ENCODE results near the gene TCP11L2. TPM values are rescaled to one million over a fixed set of nuclear protein-coding genes. Genes with fewer than 3 reads are reported as not detected.
"Not testable (repeated sequence)": the region's sequence is repeated elsewhere in the genome, so short reads cannot be mapped to it uniquely, and the experiment has no call there.

Gene TCP11L2
- total RNA-seq, 1 donor from 2014 or later: 93.7 TPM

DNA sequence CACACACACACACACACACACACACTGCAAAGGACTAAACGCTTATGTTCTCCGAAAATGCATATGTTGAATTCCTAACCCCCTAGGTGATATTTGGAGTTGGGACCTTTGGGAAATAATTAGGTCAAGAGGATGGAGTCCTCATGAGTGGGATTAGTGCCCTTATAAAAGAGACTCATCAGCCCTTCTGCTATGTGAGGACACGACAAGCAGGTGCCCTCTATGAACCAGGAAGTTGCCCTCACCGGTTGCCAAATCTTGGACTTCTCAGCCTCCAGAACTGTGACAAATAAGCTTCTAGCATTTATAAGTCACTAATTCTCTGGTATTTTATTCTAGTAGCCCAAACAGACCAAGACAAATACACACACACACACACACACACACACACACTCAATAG, 20.7 kb upstream of the TCP11L2 start:
- intact Hi-C loops (cut with DNase I): loop anchor here (1.0 kb wide), 1 partner anchor 55 kb away; no protein-coding TSS in a partner anchor
- ATAC-seq (no peak), DNase-seq (ENCODE audit: missing footprints) (no peak)

DNA sequence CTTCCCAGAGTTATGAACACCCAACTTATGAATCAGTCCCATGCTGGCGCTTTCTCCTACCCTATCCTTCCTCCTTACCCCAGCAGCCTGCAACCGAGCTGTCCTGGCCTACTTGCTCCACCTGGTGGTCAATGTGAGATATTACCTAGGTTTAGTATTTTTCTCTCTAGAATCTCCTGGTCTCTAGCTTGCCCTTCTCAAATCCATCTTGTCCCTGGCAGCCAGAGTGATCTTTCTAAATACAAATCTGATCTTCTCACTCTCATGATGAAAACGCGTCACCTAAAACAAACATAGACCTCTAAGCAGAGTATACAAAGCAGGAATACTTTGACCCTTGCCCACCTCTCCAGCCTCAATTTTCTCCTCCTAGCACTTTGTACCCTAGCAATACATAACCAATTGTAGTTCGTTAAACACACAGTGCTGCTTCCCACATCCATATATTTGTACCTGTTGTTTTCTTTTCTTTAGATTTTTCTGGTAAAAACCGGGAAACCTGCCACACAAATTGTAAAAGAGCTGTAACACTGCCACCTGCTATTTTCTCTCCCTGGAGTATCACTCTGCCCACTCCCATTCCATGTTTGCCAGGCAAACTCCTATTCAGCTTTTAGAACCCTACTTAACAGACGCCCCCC, 20.0 kb upstream of the TCP11L2 start:
- ATAC-seq: peak; percentile 47

DNA sequence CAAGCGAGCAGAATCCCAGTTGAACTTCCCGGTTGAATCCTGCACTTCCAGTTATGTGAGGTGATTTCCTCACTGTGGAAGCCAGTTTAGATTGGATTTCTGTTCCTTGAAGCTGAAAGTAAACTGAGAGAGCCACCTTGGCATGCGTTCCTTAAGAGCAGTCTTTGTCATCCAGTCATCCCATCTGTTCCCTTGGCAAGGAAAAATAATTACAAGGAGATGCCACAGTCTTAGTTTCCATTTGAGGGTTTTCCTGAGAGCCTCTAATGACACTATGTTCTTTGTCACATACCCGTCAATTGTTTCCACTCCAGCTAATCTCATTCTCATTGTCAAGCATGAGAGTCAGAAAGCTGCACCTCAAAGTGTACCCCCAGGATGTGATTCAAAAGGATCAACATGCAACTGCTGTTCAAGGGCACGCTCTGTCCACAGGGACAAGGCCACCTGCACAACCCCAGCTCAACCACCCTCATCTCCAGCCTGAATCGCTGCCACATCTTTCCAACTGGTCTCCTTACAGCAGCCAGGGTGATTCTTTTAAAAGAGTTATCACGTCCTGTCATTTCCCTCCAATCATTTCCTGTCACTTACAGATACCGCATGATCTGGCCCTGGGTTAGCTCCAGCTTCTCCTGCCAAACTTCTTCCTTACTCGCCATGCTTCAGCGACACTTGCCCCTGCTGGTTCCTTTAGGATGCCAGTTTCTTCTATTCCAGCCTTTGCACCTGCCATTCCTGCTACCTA, 18.0 kb upstream of the TCP11L2 start:
- ATAC-seq (peak; percentile 72), DNase-seq (ENCODE audit: missing footprints) (no peak)
- intact Hi-C loops (cut with DNase I): no loop called here

More for the DNA sequence above, 20.0 kb upstream of the TCP11L2 start:
- peak; percentile 77 for DNase-seq (ENCODE audit: missing footprints)
- intact Hi-C loops (cut with DNase I): loop anchor here (1.0 kb wide), 1 partner anchor 55 kb away; no protein-coding TSS in a partner anchor

DNA sequence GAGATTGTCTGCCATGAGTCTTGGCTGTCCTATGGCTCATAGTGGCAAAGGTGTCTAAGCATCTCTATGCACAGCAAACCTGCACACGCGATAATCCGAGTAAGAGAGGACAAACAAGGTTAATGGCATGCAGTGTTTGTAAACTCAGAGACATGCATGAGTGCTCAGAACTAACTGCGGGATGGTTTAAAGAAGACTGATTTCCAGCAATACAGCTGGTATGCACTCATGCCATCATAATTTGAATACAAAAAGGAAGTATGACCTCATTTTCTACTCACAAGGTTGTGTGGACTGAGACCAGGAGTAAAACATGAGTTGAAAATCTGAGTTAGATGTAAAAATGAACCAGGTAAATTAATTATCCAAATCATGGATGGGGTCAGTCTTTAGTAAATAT, 16.6 kb upstream of the TCP11L2 start:
- no peak for ATAC-seq
- no peak for DNase-seq (ENCODE audit: missing footprints)
- intact Hi-C loops (cut with DNase I): no loop called here

DNA sequence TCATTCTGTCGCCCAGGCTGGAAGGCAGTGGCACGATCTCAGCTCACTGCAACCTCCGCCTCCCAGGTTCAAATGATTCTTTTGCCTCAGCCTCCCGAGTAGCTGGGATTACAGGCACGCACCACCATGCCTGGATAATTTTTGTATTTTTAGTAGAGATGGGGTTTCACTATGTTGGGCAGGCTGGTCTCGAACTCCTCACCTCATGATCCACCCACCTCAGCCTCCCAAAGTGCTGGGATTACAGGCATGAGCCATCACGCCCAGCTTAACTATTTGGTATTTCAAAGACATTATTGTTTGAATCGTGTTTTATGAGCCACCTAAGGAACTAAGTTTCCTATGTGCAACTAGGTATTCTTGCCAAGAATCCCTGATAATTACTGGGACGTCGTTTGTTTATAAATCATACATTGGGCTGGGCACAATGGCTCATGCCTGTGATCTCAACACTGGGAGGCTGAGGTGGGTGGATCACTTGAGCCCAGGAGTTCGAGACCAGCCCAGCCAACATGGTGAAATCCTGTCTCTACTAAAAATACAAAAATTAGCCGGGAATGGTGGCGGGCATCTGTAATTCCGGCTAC, 15.9 kb upstream of the TCP11L2 start:
- intact Hi-C loops (cut with DNase I); ATAC-seq; DNase-seq (ENCODE audit: missing footprints): not testable (repeated sequence)

- intact Hi-C loops (cut with DNase I): no loop called here
- DNase-seq (ENCODE audit: missing footprints) (no peak), ATAC-seq (no peak)
Observed at GRCh38 chr12:106287364-106287763, 15.2 kb upstream of the TCP11L2 start.

GRCh38 chr12:106288101-106288493, 14.4 kb upstream of the TCP11L2 start:
- intact Hi-C loops (cut with DNase I): no loop called here
- no peak for ATAC-seq
- no peak for DNase-seq (ENCODE audit: missing footprints)

DNA sequence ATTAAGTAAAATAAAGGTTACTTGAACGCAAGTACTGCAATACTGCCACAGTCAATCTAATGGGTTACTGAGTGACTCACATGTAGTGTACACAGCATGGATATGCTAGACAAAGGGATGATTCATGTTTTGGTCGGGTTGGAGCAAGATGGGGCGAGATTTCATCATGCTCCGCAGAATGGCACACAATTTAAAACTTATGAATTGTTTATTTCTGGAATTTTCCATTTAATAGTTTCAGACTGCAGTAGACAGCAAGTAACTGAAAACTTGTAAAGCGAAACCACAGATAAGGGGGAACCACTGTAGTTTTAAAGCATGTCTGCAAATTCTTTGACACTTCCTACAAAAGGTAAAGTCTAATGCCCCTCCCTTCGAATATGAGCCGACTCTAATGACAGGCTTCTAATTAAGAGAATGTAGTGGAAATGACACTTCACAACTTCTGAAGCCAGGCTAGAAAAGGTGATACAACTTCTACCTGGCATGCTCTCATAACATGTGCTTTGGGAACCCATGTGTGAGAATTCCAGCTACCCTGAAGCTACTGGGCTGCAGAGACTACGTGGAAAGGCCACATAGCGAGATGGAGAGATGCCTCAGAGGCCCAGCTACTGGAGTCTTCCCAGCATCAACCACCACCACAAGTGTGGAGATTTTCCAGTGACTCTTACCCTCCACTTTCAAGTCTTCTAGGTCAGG, 13.9 kb upstream of the TCP11L2 start:
- intact Hi-C loops (cut with DNase I): no loop called here
- no peak for ATAC-seq
- DNase-seq (ENCODE audit: missing footprints): no peak

DNA sequence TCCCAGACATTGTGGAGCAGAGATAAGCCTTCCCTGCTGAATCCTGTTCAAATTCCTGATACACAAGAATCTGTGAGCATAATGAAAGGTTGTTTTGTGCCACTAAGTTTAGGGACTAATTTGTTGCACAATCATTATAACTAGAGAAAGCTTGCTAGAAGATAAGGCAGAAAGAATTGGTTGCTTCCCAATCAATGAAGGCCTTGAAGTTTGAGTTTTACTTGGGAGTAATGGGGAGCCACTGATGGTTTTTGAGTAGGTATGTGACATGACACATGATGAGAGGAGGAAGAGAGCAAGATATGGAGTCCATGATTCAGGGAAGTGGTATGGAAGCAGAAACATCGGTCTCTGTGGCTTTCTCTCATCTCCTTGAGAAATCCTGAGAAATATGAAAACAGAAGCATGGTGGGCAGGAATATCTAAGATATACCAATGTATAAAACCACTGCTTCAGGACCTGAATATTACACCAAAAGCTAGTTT, 13.3 kb upstream of the TCP11L2 start:
- intact Hi-C loops (cut with DNase I): no loop called here
- DNase-seq (ENCODE audit: missing footprints): no peak
- ATAC-seq: no peak

- ATAC-seq (no peak), DNase-seq (ENCODE audit: missing footprints) (no peak)
- intact Hi-C loops (cut with DNase I): no loop called here
Observed at GRCh38 chr12:106290666-106291065, 11.9 kb upstream of the TCP11L2 start.

GRCh38 chr12:106291342-106291741, 11.2 kb upstream of the TCP11L2 start:
- DNase-seq (ENCODE audit: missing footprints) (no peak), ATAC-seq (no peak)
- intact Hi-C loops (cut with DNase I): no loop called here

- no peak for ATAC-seq
- intact Hi-C loops (cut with DNase I): no loop called here
Observed at GRCh38 chr12:106292339-106292738, 10.2 kb upstream of the TCP11L2 start.

GRCh38 chr12:106296179-106296877, 6.2 kb upstream of the TCP11L2 start:
- intact Hi-C loops (cut with DNase I): no loop called here
- DNase-seq (ENCODE audit: missing footprints) (no peak), ATAC-seq (peak; percentile 86)

More at GRCh38 chr12:106292339-106292738, 10.2 kb upstream of the TCP11L2 start:
- DNase-seq (ENCODE audit: missing footprints): no peak

- intact Hi-C loops (cut with DNase I): no loop called here
- DNase-seq (ENCODE audit: missing footprints) (no peak), ATAC-seq (no peak)
Observed at GRCh38 chr12:106297075-106297474, 5.5 kb upstream of the TCP11L2 start.

- DNase-seq (ENCODE audit: missing footprints) (no peak), ATAC-seq (no peak)
- intact Hi-C loops (cut with DNase I): no loop called here
Observed at GRCh38 chr12:106297681-106298080, 4.9 kb upstream of the TCP11L2 start.

DNA sequence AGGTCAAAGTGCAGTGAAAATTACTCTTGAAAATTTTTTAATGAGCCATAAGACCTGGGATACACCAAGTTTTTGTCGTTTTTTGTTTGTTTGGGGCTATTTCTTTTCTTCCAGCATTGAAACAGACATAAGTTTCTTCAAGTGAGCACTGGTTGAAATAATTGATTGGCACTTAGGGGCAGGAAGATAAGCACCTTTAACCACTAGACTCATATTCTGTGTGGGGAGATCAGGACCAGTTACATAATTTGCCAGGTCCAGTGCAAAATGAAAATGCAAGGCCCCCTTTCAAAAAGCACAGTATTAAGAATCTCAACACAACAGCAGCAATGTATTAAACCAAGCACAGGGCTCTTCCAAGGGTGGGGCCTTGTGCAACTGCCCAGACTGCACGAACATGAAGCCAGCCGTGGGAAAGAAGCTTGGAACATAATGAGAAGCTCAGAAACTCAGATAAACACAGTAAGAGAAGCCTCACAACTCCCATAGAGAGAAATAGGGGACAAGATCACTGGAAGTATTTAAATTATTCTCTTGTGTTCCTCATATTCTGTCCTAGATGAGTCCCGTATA, 3.2 kb upstream of the TCP11L2 start:
- intact Hi-C loops (cut with DNase I): no loop called here
- no peak for DNase-seq (ENCODE audit: missing footprints)
- no peak for ATAC-seq

DNA sequence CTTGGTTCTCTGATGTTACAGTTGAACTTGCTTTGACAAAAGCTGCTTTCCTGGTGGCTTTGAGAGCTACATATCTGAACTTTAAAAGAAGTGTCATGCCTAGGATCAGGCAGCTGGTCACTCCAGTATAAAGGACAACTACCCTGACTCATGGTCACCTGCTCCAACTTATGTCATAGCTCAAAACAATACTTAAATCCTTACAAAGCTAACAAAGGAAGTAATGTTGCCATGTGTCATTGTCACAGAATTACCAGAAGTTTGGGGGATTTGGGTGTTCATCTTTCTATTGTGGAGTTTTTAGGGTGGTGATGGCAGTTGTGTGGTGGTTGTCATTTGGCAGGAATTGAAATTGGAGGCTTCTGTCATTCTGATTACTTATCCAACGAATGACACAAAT, 1.8 kb upstream of the TCP11L2 start:
- no peak for ATAC-seq
- no peak for DNase-seq (ENCODE audit: missing footprints)
- intact Hi-C loops (cut with DNase I): loop anchor here (10.0 kb wide), 1 partner anchor 156 kb away; no protein-coding TSS in a partner anchor

DNA sequence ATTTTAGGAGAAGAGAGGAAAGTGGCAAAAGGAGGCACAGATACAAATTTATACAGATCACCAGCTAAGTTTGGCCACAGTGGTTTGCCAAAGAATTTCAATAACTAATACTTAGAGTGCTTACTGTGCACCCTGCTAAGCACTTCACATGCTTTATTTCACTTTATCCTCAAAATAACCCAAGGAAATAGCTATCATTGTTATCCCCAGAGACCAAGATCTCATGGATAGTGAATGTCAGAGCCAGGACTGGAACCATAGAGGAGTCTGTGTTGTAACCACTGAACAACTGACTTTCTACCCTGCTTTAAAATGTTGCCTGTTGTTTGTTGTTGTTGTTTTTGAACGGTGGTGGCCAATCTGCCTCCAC, 1.3 kb upstream of the TCP11L2 start:
- no peak for ATAC-seq
- intact Hi-C loops (cut with DNase I): loop anchor here (10.0 kb wide), 1 partner anchor 156 kb away; no protein-coding TSS in a partner anchor
- no peak for DNase-seq (ENCODE audit: missing footprints)

Measured in Right ventricle myocardium inferior (tissue), 1 donor.